CD4-positive, CD25-positive, alpha-beta regulatory T cell (primary cell): ENCODE data around the gene PRR12. TPM values are rescaled to one million over a fixed set of nuclear protein-coding genes. Genes with fewer than 3 reads are reported as not detected.
A peak's percentile ranks its signal among the peaks of the same experiment; 100 is the strongest.

Experiments used
- ATAC-seq, 2 donors: fragments of 150-1000 bp; cut with Tn5 transposase; one replicate each; pipeline ENCODE4 v1.10.0; 2021; ENCODE audit warnings: low read depth in 2 of 2, moderate number of reproducible peaks in 2 of 2, moderate library complexity in 1 of 2
- DNase-seq, 3 donors: peaks; one replicate each; pipeline versions ENCODE4 v3.0.0 to v3.0.0-alpha.2; 2012 to 2022; ENCODE audit warnings: mixed read lengths in 1 of 3
- H3K27ac ChIP-seq: one replicate; pipeline ENCODE4 v1.7.0; 2013; ENCODE audit warnings: mild to moderate bottlenecking, low read length; ENCODE audit not compliant: insufficient read depth, poor library complexity, severe bottlenecking
- H3K27me3 ChIP-seq: one replicate; pipeline ENCODE4 v1.7.0; 2013; ENCODE audit warnings: low read length; ENCODE audit not compliant: control insufficient read depth, insufficient read depth
- H3K36me3 ChIP-seq: one replicate; pipeline ENCODE4 v1.7.0; 2013; ENCODE audit warnings: mild to moderate bottlenecking, low read length, moderate library complexity; ENCODE audit not compliant: control insufficient read depth, insufficient read depth
- H3K4me1 ChIP-seq: 2 replicates; pipeline ENCODE4 v1.7.0; 2013; ENCODE audit warnings: mild to moderate bottlenecking, low read length; ENCODE audit not compliant: insufficient read depth, control insufficient read depth, poor library complexity, severe bottlenecking
- H3K4me3 ChIP-seq: one replicate; pipeline ENCODE4 v1.7.0; 2013; ENCODE audit warnings: low read depth, mild to moderate bottlenecking, low read length, moderate library complexity
- H3K9me3 ChIP-seq, 2 experiments: 1 replicate in 1 of 2; 2 replicates in 1 of 2; pipeline ENCODE4 v1.7.0; 2013; ENCODE audit warnings: low read length in 2 of 2, mild to moderate bottlenecking in 1 of 2, moderate library complexity in 1 of 2; ENCODE audit not compliant: control insufficient read depth in 2 of 2
- H3K27ac Mint-ChIP-seq, 3 donors: one replicate each; pipeline ENCODE4 v1.8.0; 2020 to 2022; ENCODE audit warnings: mild to moderate bottlenecking in 3 of 3, mixed read lengths in 3 of 3, moderate library complexity in 2 of 3
- H3K27me3 Mint-ChIP-seq: one replicate; pipeline ENCODE4 v1.8.0; 2022; ENCODE audit warnings: mild to moderate bottlenecking, mixed read lengths
- H3K36me3 Mint-ChIP-seq: one replicate; pipeline ENCODE4 v1.8.0; 2020; ENCODE audit warnings: mixed read lengths
- H3K4me1 Mint-ChIP-seq, 4 donors: one replicate each; pipeline ENCODE4 v1.8.0; 2020 to 2022; ENCODE audit warnings: mixed read lengths in 4 of 4, mild to moderate bottlenecking in 1 of 4
- H3K4me3 Mint-ChIP-seq, 4 donors: one replicate each; pipeline ENCODE4 v1.8.0; 2020 to 2022; ENCODE audit warnings: mild to moderate bottlenecking in 4 of 4, mixed read lengths in 4 of 4, moderate library complexity in 3 of 4
- H3K9me3 Mint-ChIP-seq, 7 donors: one replicate each; pipeline ENCODE4 v1.8.0; 2020 to 2022; ENCODE audit warnings: mixed read lengths in 7 of 7, mild to moderate bottlenecking in 3 of 7, moderate library complexity in 2 of 7
- polyA plus RNA-seq, 4 donors: library from polyadenylated mRNA; unstranded; fragments of 300-500 nt; fragmentation: Illumina TruSeq; gene quantifications; one replicate each; pipeline ENCODE4 v1.2.3, GENCODE V29; 2021
- total RNA-seq: library from RNA; stranded (reverse); gene quantifications from one replicate; pipeline ENCODE4 v1.2.3, GENCODE V29; 2022

The PRR12 gene
- total and polyA plus RNA-seq, 5 donors from 2014 or later = 0.05 to 50.2 (median 0.17) TPM

GRCh38 chr19:49637821-49638738, 47.1 kb downstream of the PRR12 start:
- H3K4me3 Mint-ChIP-seq = peak overlapping the region; percentile 54 to 83 (median 60)
- DNase-seq (no peak), ATAC-seq (no peak)
- peak overlapping the region; percentile 84 to 98 (median 93) for H3K27ac Mint-ChIP-seq
- no peak overlapping the region for H3K27ac ChIP-seq
- H3K27me3 ChIP-seq = no peaks in the 10 kb centered on the region
- no peaks in the 10 kb centered on the region for H3K36me3 ChIP-seq
- H3K4me1 Mint-ChIP-seq = peaks cover 0 to 57% (median 21%) of the 10 kb centered on the region in 4 donors
- H3K27me3 Mint-ChIP-seq = peaks cover 4% of the 10 kb centered on the region
- H3K4me3 ChIP-seq = no peak overlapping the region
- peaks cover 42% of the 10 kb centered on the region for H3K4me1 ChIP-seq
- no peaks in the 10 kb centered on the region for H3K36me3 Mint-ChIP-seq
- no peaks in the 10 kb centered on the region for H3K9me3 Mint-ChIP-seq
- H3K9me3 ChIP-seq = no peaks in the 10 kb centered on the region

DNA sequence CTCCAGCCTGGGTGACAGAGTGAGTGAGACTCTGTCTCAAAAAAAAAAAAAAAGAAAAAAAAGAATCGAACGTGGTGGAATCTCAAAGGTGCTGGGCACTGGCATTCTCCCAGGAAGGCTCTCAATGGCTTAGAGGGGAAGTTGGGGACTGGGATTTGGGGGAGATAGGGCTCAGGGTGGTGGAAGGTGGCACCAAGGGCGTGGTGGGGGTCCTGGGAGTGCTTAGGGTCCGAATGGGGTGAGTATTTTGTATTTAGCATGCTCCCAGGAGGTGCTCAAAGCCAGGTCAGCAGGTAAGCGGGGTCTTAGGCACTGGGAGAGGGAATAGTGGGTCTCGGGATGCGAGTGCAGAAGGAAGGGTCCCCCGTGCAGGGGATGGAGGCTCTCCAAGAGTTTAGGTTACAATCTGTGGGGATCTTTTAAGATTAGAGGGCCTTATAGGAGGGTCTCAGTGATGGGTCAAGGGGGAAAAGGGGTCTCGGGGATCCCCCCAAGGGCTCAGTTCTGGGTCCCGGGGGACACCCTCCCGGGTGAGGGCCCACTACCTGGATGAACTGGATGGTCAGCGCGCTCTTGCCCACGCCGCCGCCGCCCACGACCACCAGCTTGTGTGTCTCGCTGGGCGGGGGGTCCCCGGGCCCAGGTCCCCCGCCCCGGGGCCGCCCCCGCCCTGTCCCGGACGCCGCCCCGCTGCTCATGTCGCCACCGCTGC, 48.6 kb downstream of the PRR12 start:
- Mint-ChIP-seq H3K27ac (peak overlapping the region; percentile 77 to 98 (median 97)), H3K9me3 (no peaks in the 10 kb centered on the region), H3K4me1 (peaks cover 8 to 71% (median 35%) of the 10 kb centered on the region in 4 donors), H3K27me3 (peaks cover 4% of the 10 kb centered on the region), H3K4me3 (peak overlapping the region; percentile 82 to 94 (median 88)), H3K36me3 (no peaks in the 10 kb centered on the region)
- ATAC-seq (no peak), DNase-seq (no peak)
- H3K27me3 ChIP-seq = no peaks in the 10 kb centered on the region
- peak overlapping the region; percentile 93 for H3K27ac ChIP-seq
- H3K4me1 ChIP-seq = peaks cover 51% of the 10 kb centered on the region
- no peaks in the 10 kb centered on the region for H3K36me3 ChIP-seq
- peak overlapping the region; percentile 57 for H3K4me3 ChIP-seq
- H3K9me3 ChIP-seq = no peaks in the 10 kb centered on the region

GRCh38 chr19:49640113-49640898, 49.3 kb downstream of the PRR12 start, which contains the start of gene RRAS:
RRAS (minus strand) TSS chr19:49640143; CDS start chr19:49640098, 45 bp downstream.
- H3K9me3 ChIP-seq = no peaks in the 10 kb centered on the region
- no peaks in the 10 kb centered on the region for H3K36me3 ChIP-seq
- H3K4me3 ChIP-seq = peak within 1 kb of the TSS; percentile 80
- ATAC-seq (peak; percentile 68 to 72), DNase-seq (peak; percentile 100)
- peak within 1 kb of the TSS; percentile 93 for H3K27ac ChIP-seq
- Mint-ChIP-seq H3K9me3 (no peaks in the 10 kb centered on the region), H3K4me3 (peak within 1 kb of the TSS; percentile 83 to 95 (median 93)), H3K4me1 (peaks cover 8 to 70% (median 36%) of the 10 kb centered on the region in 4 donors), H3K36me3 (no peaks in the 10 kb centered on the region), H3K27ac (peak within 1 kb of the TSS; percentile 97 to 98 (median 98)), H3K27me3 (peaks cover 4% of the 10 kb centered on the region)
- peaks cover 55% of the 10 kb centered on the region for H3K4me1 ChIP-seq
- H3K27me3 ChIP-seq = no peaks in the 10 kb centered on the region

GRCh38 chr19:49641688-49642491, 50.9 kb downstream of the PRR12 start, which contains the start of gene SCAF1:
SCAF1 (plus strand) TSS chr19:49642209; CDS start chr19:49645027, 2,818 bp downstream.
- peak; percentile 72 to 73 for ATAC-seq
- Histone ChIP-seq H3K27ac (peak within 1 kb of the TSS; percentile 93), H3K4me3 (peak within 1 kb of the TSS; percentile 90), H3K9me3 (no peaks in the 10 kb centered on the region), H3K27me3 (no peaks in the 10 kb centered on the region), H3K36me3 (peaks cover 9% of the 10 kb centered on the region), H3K4me1 (peaks cover 55% of the 10 kb centered on the region)
- Mint-ChIP-seq H3K4me3 (peak within 1 kb of the TSS; percentile 83 to 95 (median 93)), H3K4me1 (peaks cover 8 to 72% (median 37%) of the 10 kb centered on the region in 4 donors), H3K9me3 (no peaks in the 10 kb centered on the region), H3K27ac (peak within 1 kb of the TSS; percentile 97 to 98 (median 98)), H3K36me3 (peaks cover 4% of the 10 kb centered on the region), H3K27me3 (peaks cover 4% of the 10 kb centered on the region)
- peak; percentile 98 to 100 (median 100) for DNase-seq

DNA sequence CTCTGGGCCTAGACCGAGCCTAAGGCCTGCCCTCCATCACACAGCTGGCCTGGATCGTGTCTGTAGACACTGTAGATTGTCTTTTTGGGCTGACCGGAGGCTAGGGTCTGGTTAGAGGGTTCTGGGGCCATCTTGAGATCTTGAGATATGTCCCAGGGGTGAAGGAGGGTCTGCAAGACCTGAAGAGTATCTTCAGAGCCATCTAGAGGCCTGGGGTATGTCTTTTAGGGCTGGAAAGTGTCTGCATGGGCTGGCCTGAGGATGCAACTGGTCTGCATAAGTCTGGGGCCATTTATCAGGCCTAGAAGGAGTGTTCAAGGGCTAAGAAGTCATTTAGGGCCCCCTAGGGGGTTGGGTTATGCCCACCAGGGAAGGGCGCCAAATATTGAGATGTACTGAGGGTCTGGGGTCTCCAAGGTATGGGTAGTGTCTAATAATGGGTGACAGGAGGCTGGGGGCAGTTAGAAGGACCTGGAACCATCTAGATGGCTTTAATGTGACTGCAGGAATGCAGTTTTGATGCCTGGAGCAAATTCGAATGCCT, 51.6 kb downstream of the PRR12 start:
- Histone ChIP-seq H3K4me1 (peaks cover 54% of the 10 kb centered on the region), H3K27me3 (no peaks in the 10 kb centered on the region), H3K36me3 (peaks cover 15% of the 10 kb centered on the region), H3K9me3 (no peaks in the 10 kb centered on the region), H3K27ac (peak overlapping the region; percentile 93), H3K4me3 (peak overlapping the region; percentile 90)
- no peak for DNase-seq
- Mint-ChIP-seq H3K36me3 (peaks cover 9% of the 10 kb centered on the region), H3K9me3 (no peaks in the 10 kb centered on the region), H3K4me1 (peaks cover 8 to 74% (median 37%) of the 10 kb centered on the region in 4 donors), H3K4me3 (peak overlapping the region; percentile 83 to 95 (median 93)), H3K27me3 (peaks cover 4% of the 10 kb centered on the region), H3K27ac (peak overlapping the region; percentile 97 to 98 (median 97))
- no peak for ATAC-seq

- peak overlapping the region; percentile 65 to 98 (median 97) for H3K27ac Mint-ChIP-seq
- H3K4me1 ChIP-seq = peaks cover 45% of the 10 kb centered on the region
Measured at GRCh38 chr19:49643466-49643865, 52.5 kb downstream of the PRR12 start.

More at GRCh38 chr19:49643466-49643865, 52.5 kb downstream of the PRR12 start:
- Mint-ChIP-seq H3K27me3 (peaks cover 4% of the 10 kb centered on the region), H3K36me3 (peaks cover 9% of the 10 kb centered on the region), H3K9me3 (no peaks in the 10 kb centered on the region), H3K4me1 (peaks cover 8 to 67% (median 33%) of the 10 kb centered on the region in 4 donors), H3K4me3 (peak overlapping the region; percentile 43 to 94 (median 88))
- H3K36me3 ChIP-seq = peaks cover 20% of the 10 kb centered on the region
- DNase-seq (peak in 1 of 3 donors; percentile 55), ATAC-seq (no peak)
- H3K9me3 ChIP-seq = no peaks in the 10 kb centered on the region
- peak overlapping the region; percentile 90 for H3K4me3 ChIP-seq
- H3K27ac ChIP-seq = peak overlapping the region; percentile 93
- H3K27me3 ChIP-seq = no peaks in the 10 kb centered on the region
